CD4-positive, alpha-beta T cell treated with Interleukin-10 for 1 hour (primary cell): ENCODE results near the gene TEFM.
"Not testable (repeated sequence)": the region's sequence is repeated elsewhere in the genome, so short reads cannot be mapped to it uniquely, and the experiment has no call there.

Experiments
- DNase-seq: peaks from one replicate; pipeline ENCODE4 v3.0.0-alpha.2; 2020

Gene TEFM, protein sequence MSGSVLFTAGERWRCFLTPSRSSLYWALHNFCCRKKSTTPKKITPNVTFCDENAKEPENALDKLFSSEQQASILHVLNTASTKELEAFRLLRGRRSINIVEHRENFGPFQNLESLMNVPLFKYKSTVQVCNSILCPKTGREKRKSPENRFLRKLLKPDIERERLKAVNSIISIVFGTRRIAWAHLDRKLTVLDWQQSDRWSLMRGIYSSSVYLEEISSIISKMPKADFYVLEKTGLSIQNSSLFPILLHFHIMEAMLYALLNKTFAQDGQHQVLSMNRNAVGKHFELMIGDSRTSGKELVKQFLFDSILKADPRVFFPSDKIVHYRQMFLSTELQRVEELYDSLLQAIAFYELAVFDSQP

DNA sequence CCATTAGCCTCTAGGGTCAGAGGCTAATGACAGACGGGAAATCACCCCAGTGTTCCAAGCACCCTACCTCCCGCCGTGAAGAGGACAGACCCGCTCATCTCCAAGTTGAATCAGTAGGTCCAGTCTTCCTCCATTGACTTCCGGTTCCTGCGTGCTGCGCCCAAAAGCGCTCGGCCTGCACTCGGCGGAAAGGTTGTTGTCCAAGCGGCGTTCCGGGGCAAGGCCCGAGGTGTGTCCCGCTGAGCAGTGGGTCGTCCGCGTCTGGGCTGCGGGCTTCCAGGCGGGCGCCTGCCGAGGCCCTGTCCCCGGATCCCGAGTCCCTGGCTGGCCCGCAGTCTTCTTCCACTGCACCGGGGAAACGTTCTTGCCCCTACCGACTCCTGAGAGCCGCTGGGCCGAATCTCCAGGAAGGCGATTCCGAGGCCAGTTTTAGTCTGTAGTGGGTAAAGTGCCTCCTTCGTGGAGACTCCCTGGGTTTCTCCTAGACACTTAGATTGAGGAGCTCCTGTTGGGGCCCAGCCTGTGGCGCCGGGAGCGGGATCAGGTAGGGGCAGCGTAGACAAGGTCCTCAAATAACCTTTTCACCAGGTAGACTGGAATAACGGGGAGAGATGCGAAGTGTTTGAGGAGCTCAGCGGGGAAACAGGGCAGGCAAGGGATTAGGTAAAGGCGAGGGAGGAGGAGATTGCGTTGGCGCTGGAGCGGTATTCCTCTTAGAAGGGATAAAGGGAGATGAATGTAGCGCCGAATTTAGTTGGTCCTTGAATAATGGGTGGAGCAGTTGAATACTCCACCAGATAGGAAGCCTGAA, at the start of gene TEFM:
Gene TEFM (minus strand): TSS at position 138 of the 811 bp plus-strand sequence. CDS start 40 bp downstream, at position 98.
- peak; percentile 92 for DNase-seq

DNA sequence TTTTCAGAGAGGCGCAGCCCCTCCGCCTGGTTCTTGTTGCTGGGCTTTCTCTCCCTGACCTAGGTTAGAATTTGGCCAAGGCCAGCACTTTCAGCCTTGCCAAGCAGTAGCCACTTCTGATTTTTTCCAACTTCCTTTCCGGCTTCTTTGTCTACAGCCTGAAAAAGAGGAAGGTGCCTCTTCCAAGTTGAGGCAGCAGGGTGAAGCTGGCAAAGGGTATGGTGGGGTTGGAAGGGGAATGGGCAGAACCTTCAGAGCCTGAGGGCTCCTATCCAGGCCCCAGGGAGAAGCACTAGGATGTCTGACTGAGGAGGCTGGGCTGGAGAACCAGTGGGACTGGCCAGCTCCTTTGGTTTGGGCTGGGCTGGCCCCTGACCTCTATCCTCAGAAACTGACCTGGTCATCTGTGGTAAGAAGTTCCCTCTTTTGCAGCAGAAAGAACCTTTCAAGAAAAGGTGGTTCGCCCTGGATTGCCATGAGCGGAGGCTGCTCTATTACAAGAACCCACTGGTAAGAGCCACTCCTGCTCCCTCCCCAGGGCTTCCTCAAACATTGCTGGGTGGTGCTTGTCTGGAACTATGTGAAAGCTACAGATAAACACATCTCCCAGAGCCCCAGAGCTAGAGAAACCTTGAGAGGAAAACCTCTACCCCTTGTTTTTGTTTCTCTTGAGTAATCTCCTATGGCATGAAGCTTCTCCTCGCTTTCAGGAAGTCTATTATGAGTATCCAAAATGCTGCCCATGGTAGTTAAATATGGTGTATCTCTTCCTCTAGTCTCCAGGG, 48.2 kb upstream of the TEFM start:
- DNase-seq: no peak

DNA sequence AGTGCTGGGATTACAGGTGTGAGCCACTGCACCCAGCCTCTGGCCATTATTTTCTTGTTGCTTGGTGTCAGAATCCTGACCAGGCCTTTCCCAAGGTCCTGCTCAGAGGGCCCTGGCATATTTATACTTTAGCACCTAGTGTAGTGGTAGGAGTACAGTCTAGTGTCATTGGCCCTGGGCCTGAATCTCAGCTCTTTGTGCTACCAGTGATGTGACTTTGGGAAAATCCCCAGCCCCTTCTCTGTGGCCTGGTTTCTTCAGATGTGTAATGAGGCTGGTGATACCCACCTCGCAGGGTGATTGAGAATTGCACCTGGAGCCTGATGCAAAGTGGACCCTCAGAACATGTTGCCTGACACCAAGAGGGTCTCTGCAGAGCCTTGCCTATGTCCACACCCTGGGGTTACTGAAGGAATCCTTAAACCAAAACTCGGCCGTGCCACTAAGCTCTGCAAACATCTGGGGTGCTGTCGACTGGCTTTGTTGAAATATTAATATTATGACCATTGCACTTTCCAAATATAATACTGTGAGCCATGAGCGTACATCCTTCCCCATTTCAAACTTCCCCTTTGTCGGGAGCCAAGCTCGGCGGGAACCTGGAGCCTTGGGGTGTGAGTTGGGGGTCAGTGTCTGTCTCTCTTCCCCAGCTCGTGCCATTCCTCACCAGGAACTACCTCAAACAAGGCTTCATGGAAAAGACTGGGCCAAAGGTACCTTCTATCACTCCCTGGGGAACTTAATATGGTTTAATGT, 46.8 kb upstream of the TEFM start:
- no peak for DNase-seq

DNA sequence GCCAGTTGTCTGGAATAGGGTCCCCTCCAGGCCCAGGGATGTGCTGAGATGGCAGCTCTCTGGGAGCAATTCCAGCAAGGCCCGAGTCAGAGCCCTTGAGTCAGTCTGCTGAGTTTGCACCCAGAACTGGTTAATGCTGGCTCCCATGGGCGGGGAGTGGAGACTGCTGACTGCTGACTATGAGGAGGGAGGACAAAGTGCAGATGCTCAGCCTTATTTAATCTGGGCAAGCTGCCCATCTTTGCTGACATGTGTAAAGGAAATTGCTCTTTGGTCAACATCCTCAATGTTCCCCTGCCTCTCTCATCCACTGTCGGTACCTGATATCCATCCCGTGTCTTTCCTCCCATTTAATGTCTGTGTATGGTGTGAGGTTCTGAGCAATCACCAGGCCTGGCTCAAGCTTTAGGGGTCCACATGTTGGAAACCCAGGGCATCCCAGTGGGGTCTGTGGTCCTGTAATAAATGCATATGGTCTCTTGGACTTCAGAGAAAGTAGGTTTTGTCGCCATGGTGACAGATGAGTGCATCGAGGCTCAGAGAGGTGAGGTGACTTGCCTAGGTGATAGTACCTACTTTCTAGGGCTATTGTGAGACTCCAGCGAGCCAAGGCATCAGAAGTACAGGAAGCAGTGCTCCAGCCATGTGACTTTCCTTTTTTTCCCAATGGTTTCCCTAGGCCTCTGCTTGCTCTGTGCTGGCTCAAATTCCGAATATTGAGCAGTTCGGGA, 44.8 kb upstream of the TEFM start:
- DNase-seq: no peak

DNA sequence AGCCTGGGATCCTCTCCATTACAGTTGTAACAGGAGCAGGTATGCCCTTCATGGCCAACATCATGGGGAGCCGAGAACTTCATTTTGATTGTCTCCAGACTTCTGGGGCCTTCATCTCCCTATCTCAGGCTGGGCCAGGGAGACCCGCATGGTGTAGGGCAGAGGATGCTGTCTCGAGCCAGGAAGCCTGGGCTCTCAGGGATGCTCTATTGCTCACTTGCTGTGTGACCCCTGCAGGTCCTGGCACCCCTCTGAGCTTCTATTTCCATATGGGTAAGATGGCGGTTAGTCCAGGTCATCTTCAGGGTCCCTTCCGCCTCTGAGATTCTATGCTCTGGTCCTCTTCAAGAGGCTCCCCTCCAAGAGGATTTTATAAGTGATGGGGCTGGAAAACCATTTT, 44.2 kb upstream of the TEFM start:
- no peak for DNase-seq

DNA sequence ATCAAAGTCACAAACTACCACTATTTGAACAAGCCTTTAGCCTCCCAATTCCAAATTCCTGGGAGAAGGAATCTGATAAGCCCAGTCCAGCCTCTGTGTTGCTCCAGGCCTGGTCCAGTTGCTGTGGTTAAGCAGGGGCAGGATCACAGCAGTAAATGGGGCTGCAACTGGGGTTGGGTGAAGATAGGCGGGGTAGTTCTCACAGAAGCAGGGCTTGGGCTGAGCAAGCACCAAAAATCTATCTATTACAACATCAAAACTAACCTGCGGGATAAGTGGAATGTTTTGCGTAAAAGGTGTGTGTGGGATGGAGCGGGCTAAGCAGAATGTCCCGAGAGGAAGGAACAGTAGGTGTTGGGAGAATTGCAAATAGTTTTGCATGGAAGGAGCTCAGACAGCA, 41.8 kb upstream of the TEFM start:
- no peak for DNase-seq

DNA sequence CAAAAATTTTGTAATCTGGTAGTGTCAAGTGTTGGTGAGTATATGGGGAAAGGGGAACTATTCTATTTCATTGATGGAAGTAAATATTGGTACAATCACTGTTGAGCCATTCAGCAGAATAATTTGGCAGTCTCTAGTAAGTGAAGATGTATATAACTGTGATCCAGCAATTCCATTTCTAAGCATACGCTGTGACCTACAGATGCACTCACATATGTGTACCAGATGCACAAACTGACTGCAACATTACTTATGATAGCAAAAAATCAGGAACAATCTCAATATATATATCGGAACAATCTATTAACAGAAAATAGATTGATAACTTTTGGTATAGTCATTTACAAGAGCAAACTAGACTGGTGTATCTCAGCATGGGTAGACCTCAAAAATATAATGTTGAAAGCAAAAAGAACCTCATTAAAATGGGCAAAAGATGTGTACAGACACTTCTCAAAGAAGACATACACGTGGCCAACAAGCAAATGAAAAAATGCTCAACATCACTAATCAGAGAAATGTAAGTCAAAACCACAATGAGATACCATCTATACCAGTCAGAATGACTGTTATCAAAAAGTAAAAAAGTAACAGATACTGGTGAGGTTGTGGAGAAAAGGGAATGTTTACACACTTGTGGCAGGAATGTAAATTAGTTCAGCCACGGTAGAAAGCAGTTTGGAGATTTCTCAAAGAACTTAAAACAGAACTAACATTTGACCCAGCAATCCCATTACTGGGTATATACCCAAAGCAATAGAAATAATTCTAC, 36.5 kb upstream of the TEFM start:
- no peak for DNase-seq

DNA sequence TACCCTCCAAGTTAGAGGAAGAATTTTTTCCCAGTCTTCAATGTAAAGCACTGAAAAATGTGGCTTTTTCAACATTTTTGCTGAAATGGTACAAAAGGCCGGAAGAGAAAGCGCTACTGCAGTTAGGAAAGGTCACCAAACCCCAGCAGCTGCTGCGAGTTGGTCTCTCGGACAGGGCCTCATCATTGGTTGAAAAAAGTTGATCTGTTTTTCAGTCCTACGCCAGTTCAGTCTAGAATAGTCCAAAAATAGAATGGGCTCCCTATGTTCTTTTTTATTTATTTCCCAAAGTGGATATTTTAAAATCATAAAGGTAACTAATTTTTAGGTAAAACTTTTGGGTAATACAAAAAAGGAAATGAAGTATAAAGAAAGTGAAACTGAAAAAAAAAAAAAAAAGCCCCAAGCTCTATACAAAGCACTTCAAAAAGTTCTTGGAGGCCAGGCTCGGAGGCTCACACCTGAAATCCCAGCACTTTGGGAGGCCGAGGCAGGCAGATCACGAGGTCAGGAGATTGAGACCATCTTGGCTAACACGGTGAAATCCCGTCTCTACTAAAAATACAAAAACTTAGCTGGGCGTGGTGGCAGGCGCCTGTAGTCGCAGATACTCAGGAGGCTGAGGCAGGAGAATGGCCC, 33.1 kb upstream of the TEFM start:
- no peak for DNase-seq

DNA sequence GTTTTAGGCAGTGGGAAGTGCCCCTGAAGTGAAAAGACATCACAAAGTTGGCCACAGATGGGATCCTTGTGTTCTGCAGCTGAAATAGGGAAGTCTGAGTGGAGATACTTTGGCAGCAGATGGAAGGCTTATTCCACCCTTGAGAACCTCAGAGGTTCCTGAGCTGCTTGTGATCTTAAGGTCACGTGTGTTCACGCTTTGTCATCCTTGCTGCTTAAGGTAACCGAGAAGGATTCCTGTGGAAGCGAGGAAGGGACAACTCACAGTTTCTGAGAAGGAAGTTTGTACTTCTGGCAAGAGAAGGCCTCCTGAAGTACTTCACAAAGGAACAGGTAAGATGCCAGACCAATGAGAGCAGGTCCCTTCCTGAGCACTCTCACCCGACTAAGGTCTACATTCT, 27.9 kb upstream of the TEFM start:
- DNase-seq: no peak

DNA sequence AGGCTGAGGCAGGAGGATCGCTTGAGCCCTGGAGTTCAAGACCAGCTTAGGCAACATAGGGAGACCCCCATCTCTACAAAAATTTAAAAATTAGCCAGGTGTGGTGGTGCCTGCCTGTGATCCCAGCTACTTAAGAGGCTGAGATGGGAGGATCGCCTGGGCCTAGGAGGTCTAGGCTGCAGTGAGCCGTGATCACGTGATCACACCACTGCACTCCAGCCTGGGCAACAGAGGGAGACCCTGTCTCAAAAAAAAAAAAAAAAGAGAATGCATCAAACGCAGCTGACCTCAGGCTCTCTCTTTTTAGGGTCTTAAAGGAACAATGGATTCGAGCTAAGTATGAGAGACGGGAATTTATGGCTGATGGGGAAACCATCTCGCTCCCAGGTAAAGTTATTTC, 25.5 kb upstream of the TEFM start:
- DNase-seq: not testable (repeated sequence)

DNA sequence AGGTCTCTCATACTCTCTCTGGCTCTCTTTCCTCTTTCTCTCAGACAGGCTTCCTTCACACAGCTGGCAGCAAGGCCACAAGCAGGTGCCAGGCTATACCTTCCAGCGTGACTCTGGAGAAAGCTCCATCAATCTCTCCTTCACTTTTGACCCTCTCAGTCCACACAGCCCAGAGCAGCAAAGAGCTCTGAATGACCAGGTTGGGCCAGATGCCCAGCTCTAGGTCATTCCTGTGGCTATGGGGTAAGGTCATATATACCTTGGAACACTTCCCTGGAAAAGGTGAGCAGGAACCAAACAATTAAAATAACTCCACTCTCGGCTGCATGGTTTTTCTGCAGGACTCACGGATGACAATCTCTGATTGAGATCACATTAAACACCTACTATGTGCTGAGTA, 24.5 kb upstream of the TEFM start:
- no peak for DNase-seq

DNA sequence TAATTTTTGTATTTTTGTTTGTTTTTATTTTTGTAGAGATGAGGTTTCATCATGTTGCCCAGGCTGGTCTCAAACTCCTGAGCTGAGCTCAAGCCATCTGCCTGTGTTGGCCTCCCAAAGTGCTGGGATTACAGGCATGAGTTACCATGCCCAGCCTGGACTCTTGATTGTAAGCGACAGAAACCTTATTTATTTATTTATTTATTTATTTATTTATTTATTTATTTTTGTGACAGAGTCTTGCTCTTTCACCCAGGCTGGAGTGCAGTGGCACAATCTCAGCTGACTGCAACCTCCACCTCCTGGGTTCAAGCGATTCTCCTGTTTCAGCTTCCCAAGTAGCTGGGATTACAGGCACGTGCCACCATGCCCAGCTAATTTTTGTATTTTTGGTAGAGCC, 23.8 kb upstream of the TEFM start:
- DNase-seq: not testable (repeated sequence)

DNA sequence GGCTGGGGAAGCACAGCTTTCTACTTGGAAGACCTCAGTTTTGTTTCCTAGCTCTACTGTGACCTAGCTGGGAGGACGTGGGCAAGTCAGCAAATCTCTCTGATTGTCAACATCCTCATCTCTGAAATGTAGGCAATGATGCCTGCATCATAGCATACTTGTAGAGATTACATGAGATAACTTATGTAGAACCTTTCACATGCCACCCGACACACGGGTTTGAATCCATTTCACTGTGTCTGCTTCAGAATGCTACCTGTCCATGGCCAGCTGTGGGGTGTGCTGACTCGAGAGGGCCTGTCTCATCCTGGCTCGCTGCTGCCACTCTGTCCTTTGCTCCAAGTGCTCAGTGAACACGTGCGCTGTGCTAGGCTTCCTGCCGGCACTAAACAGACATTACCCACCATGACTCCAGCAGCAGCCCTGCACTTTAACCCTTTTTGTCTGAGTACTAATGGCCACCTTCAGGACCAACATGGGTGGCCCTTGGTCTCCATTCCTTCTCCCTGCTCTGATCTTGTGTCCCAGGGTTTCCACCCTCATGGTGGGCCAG, 23.1 kb upstream of the TEFM start:
- no peak for DNase-seq

DNA sequence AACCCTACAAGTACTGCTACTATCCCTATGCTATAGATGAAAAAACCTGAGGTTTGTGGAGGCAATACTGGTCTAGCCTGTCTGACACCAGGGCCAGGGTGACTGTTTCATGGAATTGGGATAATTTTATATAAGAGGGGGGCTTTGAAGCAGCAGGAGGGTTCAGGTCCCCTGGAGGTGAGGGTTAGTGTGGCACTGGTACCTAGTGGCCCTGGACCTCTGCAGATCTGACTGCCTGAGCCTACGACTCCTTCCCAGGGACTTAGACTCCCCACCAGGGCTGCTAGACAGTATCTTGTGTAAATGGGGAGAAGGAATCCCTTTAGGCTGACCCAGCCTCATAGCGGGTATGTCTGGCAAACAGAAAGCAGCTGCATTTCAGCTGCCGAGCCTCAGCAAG, 22.5 kb upstream of the TEFM start:
- DNase-seq: no peak

DNA sequence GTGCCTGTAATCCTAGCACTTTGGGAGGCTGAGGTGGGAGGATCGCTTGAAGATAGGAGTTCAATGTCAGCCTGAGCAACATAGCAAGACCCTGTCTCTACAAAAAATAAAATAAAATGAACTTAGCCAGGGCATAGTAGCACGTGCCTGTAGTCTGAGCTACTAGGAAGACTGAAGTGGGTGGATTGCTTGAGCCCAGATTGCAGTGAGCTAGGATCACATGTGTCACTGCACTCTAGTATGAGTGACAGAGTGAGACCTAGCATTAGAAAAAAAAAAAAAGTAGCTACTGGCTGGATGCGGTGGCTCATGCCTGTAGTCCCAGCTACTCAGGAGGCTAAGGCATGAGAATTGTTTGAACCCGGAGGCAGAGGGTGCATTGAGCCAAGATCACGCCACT, 21.7 kb upstream of the TEFM start:
- DNase-seq: no peak

DNA sequence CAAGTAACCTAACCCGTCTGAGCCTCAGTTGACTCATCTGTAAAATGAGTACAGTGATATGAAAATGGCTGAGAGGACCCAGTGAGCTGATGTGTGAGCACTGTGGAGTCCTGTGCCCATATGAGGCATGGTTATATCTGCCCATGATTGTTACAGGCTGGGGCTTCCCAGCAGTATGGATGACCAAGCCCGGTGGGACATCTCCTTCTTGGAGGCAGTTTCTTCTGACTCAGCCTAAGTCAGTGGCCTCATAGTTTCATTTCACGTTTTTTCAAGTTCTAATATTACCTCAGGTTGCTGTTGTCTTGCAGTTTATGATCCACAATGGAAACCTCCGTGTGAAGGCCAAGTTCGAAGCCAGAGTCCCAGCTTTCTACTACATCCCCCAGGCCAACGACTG, 20.5 kb upstream of the TEFM start:
- DNase-seq: no peak

DNA sequence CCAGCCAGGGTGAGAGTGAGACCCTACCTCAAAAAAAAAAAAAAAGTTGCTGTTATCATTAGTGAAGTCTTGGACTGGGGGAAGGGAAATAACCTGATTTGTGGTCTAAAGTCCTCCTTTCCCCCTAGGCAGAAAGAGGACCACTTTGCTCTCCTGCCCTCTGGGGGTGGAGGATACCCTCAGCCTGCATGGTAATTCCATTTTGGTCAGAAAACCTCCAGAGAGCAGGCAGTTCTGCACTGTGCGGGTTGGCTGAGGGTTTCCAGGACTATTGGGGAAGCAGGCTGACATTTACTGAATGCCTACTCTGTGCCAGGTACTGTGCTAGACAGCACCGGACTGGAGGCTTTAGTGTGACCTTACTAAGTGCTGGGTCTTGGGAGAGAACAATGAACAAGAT, 18.3 kb upstream of the TEFM start:
- no peak for DNase-seq

DNA sequence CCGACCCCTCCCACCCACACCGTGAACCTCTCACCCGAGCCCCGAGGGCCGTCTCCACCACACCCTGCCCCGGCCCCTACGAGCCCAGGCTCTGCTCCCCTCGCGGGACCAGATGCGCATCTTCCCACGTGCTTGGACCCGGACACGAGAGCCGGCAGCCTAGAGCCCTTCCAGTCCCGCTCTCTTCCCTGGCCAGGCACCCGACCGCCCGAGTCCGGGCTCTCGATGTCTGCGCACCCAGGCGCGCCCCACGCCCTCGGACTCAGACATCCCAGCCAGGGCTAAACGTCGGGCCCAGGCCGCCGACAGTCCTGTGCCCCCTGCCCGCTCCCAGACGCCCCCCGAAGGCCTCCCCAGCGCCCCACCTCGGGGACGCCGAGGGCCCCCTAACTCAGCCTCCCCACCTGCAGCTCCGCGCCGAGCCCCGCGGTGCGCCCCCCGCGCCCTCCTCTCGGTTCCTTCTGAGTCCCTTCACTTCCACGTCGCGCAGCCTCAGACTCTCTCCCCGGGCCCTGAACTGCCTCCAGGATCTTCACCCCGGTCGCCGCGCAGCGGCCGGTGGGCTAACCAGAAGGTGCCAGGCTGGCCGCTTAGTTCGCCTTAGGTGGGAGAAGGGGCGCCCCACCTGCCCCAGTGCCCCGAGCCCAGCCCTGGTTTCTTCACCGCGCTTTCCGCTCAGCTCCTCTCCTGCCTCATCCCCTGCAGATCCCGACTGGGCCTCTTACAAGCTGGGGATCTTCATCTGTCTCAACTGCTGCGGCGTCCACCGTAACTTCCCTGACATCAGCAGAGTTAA, 16.4 kb upstream of the TEFM start:
- no peak for DNase-seq

DNA sequence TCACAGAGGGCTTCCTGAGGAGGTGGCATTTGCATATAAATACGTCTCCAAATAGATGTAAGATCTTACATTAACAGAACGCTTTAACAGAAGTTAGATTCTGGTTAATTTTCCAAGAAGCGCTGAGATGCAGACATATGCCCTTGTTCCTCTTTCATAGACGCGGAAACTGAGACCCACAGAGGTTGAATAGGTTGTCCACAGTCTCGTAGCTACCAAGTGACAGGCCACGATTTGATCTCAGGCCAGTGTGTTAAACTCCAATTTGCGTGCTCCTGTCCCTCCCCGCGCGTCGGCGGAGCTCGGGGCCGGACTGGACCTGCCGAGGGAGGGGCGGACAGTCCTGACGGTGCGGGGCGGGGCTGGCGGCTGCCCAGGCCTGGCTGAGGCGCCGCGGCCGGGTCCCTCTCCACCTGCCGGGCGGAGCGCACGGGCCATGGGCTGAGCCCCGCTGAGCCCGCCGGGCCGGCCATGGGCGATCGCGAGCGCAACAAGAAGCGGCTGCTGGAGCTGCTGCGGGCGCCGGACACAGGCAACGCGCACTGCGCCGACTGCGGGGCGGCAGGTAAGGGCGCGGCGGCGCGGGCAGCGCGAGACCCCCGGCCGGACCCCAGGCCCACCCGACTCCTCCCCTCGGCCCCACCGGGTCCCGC, 15.6 kb upstream of the TEFM start, which contains the start of gene ADAP2:
Gene ADAP2 (plus strand): TSS at position 402 of the 653 bp plus-strand sequence. CDS start 70 bp downstream, at position 472.
- no peak for DNase-seq
